Measurements from ENCODE around the gene ZNG1A.
"Not testable (repeated sequence)": the region's sequence is repeated elsewhere in the genome, so short reads cannot be mapped to it uniquely, and the experiment has no call there.

The ZNG1A gene

DNA sequence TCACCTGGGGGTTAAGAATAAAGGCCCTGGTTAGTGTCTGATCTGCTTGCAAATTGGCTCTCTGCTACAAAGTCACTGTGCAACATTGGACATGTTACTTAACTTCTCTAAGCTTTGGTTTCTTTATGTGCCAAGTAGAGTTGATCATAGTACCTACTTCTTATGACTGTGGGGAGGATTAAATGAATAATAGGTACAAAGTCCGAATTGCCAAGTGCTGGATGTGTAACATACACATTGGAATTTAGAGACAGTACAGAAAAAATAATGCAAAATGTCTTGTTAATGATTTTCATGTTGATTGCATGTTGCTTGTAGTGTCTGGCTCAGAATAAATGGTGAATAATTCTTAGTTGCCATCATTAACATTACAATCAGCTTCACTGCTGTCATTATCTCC is 38.0 kb upstream of the ZNG1A start:
- no peak overlapping the region for H3K9ac ChIP-seq
- no peak overlapping the region for H3K4me3 ChIP-seq
- H3K4me1 ChIP-seq, result peaks cover 7% of the 10 kb centered on the region
- TF ChIP-seq Cebpa-rat (IDR thresholded peaks at IDR 0.05), result no peak
- no peak overlapping the region for H3K4me2 ChIP-seq
- H3K27me3 ChIP-seq, result peaks cover 21% of the 10 kb centered on the region
- H4K20me1 ChIP-seq, result no peaks in the 10 kb centered on the region
- H3K27ac ChIP-seq, result no peak overlapping the region
- no peaks in the 10 kb centered on the region for H3K9me3 ChIP-seq
- H3K36me3 ChIP-seq, result no peaks in the 10 kb centered on the region

DNA sequence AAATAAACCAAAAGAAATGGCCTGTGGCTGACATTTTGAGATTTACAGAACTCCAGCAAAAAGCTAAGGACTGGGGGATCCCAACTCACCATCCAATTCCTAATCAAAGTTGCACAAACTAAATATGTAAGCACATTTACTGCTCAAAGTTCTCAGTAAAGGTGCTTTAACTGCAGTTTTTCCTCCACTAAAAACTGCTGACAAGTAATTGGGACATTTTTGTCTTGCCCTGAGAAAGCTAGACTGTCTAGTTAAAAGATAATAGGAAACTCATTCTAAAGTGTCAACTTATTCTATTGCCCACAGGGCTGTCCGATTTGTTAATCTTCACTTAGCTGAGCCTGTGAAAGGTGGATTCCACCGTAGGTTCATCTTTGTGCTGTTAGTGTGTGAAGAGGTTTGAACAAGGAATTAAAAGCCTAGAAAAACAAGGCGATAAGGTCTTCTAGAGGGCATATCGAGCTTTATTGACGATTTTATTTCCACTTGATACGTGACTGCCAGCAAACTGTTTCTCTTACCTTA is 36.8 kb upstream of the ZNG1A start:
- no peak for TF ChIP-seq Cebpa-rat (IDR thresholded peaks at IDR 0.05)
- Histone ChIP-seq H3K9ac (peak overlapping the region; percentile 77; the same call in 1 of the 2 replicates), H3K4me2 (peak overlapping the region; percentile 95), H4K20me1 (no peaks in the 10 kb centered on the region), H3K36me3 (no peaks in the 10 kb centered on the region), H3K4me3 (peak overlapping the region; percentile 82), H3K27me3 (peaks cover 21% of the 10 kb centered on the region), H3K27ac (no peak overlapping the region), H3K4me1 (peaks cover 7% of the 10 kb centered on the region), H3K9me3 (no peaks in the 10 kb centered on the region)

DNA sequence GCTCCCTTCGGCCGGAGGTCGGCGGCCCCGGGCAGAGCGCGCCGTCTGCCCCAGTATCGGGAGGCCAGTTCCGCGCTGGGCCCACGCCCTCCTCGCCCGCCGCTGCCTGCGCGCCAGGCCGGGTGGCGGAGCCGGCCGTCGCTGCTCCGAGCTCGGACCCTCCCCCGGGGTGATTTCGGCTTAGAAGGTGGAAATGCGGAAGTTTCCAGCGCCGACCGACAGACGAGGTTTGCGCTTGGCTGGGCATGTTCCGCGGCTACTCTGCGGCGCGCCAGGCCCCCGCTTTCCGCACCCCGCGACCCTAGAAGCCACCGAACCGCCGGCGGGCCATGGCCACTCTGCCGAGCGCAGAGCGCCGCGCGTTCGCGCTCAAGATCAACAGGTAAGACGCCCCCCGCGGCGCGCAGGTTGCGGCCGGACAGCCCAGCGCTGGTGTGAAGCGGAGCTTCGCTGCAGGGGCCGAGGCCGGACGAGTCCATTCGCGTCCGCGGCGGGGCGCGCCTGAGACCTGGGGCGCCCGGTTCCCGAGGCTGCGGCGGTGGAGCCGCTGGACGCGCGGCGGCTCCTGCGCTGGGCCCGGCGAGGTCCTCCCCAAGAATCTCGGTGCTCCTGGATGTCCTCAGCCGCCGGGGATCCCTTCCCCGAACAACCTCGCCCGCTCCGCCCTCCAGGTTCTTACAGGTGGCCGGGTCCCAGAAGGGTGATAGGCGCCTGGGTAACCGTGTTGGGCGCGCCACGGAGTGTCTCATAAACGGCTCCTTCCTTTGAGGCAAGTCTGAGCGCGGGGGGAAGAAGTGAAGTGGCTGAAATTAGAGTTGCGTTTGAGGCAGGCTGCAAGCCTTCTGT is 36.0 kb upstream of the ZNG1A start, which contains the start of gene DOCK8:
Gene DOCK8, plus strand, starts transcription at position 218 of the 846 bp plus-strand sequence. Its CDS starts 112 bp downstream, at position 330.
- H4K20me1 ChIP-seq, result no peaks in the 10 kb centered on the region
- H3K27ac ChIP-seq, result peak within 1 kb of the TSS; percentile 61
- peaks cover 7% of the 10 kb centered on the region for H3K4me1 ChIP-seq
- peaks cover 21% of the 10 kb centered on the region for H3K27me3 ChIP-seq
- no peaks in the 10 kb centered on the region for H3K36me3 ChIP-seq
- H3K4me3 ChIP-seq, result peak within 1 kb of the TSS; percentile 82
- TF ChIP-seq Cebpa-rat (IDR thresholded peaks at IDR 0.05), result no peak
- peak within 1 kb of the TSS; percentile 95 for H3K4me2 ChIP-seq
- no peaks in the 10 kb centered on the region for H3K9me3 ChIP-seq
- H3K9ac ChIP-seq, result peak within 1 kb of the TSS; percentile 77

DNA sequence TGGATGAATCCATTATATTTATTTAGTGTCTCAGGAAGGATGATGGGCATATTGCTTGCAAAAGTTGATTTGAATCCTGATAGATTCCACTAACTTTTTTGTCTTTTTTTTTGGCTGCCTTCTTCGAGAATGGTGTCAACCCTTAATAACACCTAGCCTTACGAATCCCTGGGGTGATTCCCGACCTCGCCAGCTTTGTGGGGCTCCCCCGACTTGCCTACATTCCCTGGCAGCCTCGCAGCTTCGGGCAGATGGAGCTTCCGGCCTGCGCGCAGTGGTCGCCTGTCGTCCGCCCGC is 35.4 kb upstream of the ZNG1A start:
- peaks cover 21% of the 10 kb centered on the region for H3K27me3 ChIP-seq
- no peaks in the 10 kb centered on the region for H4K20me1 ChIP-seq
- H3K9ac ChIP-seq, result peak overlapping the region; percentile 77
- H3K4me3 ChIP-seq, result peak overlapping the region; percentile 82
- no peak for TF ChIP-seq Cebpa-rat (IDR thresholded peaks at IDR 0.05)
- no peaks in the 10 kb centered on the region for H3K36me3 ChIP-seq
- H3K4me1 ChIP-seq, result peaks cover 7% of the 10 kb centered on the region
- peak overlapping the region; percentile 61 for H3K27ac ChIP-seq
- H3K4me2 ChIP-seq, result peak overlapping the region; percentile 95
- H3K9me3 ChIP-seq, result no peaks in the 10 kb centered on the region

DNA sequence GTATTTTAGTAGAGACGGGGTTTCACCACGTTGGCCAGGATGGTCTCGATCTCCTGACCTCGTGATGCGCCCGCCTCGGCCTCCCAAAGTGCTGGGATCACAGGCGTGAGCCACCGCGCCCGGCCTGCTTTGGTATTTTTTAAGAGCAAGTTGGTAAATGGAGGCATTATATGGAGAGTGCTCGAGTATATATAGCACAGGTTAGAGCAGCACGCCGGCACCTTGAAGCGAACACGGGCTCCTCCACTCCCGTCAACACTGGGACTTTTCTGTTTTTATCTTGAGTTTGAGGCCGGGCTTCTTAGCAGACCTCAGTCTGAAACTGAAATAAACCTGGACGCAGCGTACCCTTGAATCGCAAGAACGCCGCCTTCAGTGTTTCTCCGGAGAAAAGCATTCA is 35.0 kb upstream of the ZNG1A start:
- Histone ChIP-seq H3K27me3 (peaks cover 21% of the 10 kb centered on the region), H3K4me2 (peak overlapping the region; percentile 95; the same call in 1 of the 2 replicates), H3K4me3 (peak overlapping the region; percentile 82; the same call in 1 of the 2 replicates)
- H3K4me1 ChIP-seq, H3K9ac ChIP-seq, H3K9me3 ChIP-seq, H4K20me1 ChIP-seq, H3K36me3 ChIP-seq, H3K27ac ChIP-seq: not testable (repeated sequence)

DNA sequence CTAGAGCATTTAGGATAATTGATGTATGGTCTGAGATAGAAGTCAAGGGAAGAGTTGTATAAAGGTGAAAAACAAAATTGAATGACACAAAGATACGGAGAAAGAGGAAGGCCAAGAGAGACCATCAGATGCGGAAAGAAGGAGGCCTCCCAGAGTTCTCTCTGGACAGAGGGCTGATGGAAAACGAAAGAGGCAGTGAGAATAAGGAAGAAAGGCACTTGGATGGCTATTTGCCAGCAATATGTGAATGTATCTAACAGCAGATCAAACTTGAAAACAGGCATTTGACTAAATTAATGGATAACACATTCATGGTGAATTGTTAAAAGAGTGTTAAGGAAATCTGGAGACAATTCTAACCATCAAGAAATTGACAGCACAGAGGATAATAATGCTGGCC is 33.4 kb upstream of the ZNG1A start:
- no peak overlapping the region for H3K4me2 ChIP-seq
- TF ChIP-seq Cebpa-rat (IDR thresholded peaks at IDR 0.05), result no peak
- H3K36me3 ChIP-seq, result no peaks in the 10 kb centered on the region
- peaks cover 21% of the 10 kb centered on the region for H3K27me3 ChIP-seq
- no peak overlapping the region for H3K27ac ChIP-seq
- no peak overlapping the region for H3K9ac ChIP-seq
- H3K9me3 ChIP-seq, result no peaks in the 10 kb centered on the region
- no peak overlapping the region for H3K4me3 ChIP-seq
- peaks cover 7% of the 10 kb centered on the region for H3K4me1 ChIP-seq
- no peaks in the 10 kb centered on the region for H4K20me1 ChIP-seq

DNA sequence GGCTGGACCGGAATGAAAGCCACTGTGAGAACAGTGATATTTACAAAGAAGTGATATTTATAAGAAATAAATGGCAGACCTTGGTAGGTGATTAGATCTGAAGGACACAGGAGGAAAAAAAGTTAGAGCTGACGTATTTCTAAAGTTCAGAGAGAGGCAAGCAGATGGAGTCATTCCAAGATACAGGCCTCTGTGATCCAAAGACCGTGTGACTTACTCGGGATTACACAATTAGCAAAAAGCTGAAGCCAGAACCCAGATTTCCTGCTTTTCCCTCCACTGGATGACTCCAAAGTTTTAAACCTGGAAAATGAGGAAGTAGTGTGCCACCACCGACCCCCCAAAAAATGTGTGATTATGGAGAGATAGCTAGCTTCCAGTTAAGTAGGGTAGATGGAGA is 32.7 kb upstream of the ZNG1A start:
- peaks cover 7% of the 10 kb centered on the region for H3K4me1 ChIP-seq
- H3K4me2 ChIP-seq, result no peak overlapping the region
- no peaks in the 10 kb centered on the region for H3K36me3 ChIP-seq
- no peak for TF ChIP-seq Cebpa-rat (IDR thresholded peaks at IDR 0.05)
- H3K9me3 ChIP-seq, result no peaks in the 10 kb centered on the region
- H3K27ac ChIP-seq, result no peak overlapping the region
- H3K9ac ChIP-seq, result no peak overlapping the region
- peaks cover 21% of the 10 kb centered on the region for H3K27me3 ChIP-seq
- no peaks in the 10 kb centered on the region for H4K20me1 ChIP-seq
- no peak overlapping the region for H3K4me3 ChIP-seq

DNA sequence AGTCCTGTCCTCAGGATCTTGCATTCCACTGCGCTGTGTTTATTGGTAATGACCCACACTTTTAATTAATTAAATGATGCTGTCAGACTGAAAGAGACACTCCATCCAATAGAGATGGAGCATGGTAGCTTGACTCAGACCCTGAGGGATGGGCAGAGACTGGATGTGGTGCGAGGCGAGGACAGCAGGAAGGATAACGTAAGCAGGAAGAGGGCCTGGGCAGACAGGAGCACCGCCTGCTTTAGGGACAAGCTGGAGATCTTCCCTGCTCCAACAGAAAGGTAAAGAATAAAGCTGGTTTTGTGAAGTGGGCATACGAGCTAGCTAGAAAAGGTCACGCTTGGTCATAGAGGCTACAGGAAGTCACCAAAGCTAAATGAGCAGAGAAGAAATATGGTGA is 32.2 kb upstream of the ZNG1A start:
- Histone ChIP-seq H3K9ac (no peak overlapping the region), H3K36me3 (no peaks in the 10 kb centered on the region), H3K4me2 (no peak overlapping the region), H3K27me3 (peaks cover 20% of the 10 kb centered on the region), H3K27ac (no peak overlapping the region), H3K4me1 (peaks cover 7% of the 10 kb centered on the region), H3K9me3 (no peaks in the 10 kb centered on the region), H4K20me1 (no peaks in the 10 kb centered on the region), H3K4me3 (no peak overlapping the region)
- TF ChIP-seq Cebpa-rat (IDR thresholded peaks at IDR 0.05), result no peak

DNA sequence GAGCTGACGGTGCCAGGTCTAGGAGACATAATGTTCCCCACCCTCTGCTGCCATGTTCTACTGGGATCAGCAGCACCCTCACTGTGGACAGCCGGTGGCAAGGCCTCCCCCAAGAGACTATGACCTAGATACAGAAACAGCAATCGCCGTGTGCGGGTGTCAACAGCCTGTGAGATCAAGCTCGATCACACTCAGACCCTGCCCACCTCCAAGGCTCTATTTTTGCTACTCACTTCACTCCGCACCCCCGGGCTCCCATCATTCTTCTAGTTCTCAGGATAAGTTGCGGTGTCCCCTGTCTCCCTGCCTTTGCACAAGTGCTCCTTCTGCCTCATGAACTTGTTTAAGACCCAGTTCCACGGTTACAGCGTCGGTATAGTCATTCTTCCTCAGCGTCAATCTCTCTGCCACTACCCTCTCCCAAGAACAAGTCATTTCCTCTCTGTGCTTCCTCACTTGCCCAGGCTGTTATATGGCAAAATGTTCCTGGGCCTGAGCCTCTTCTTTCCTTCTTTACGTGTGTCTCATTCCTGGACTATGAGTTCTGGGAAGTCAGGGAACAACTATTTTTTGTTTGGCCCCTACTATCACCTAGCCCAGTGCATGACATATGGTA is 30.4 kb upstream of the ZNG1A start:
- Histone ChIP-seq H3K27me3 (peaks cover 2% of the 10 kb centered on the region; the same call in 1 of the 2 replicates), H4K20me1 (no peaks in the 10 kb centered on the region), H3K9me3 (no peaks in the 10 kb centered on the region), H3K4me2 (no peak overlapping the region), H3K4me1 (no peaks in the 10 kb centered on the region), H3K27ac (no peak overlapping the region), H3K4me3 (no peak overlapping the region), H3K9ac (no peak overlapping the region), H3K36me3 (no peaks in the 10 kb centered on the region)
- TF ChIP-seq Cebpa-rat (IDR thresholded peaks at IDR 0.05), result no peak

DNA sequence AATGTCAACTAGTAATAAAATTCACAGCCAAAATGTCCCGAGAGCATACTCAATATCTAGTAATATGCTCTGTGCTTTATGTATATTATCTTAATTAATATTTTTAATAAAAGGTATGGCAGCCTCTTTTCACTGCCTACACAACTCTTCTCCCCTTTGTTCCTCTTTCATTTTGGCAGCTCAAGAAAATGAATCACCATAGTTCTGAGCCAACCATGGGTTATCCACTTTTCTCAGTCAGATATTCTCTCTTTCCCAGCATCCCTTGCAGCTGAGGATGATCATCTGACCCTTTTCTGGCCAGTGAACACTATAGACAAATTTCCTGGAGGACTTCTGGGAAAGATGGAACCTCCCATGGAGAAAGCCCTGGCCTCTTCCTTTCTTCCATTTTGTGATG is 27.6 kb upstream of the ZNG1A start:
- TF ChIP-seq Cebpa-rat (IDR thresholded peaks at IDR 0.05), result no peak
- H3K9ac ChIP-seq, result no peak overlapping the region
- H3K27ac ChIP-seq, result no peak overlapping the region
- H3K27me3 ChIP-seq, result no peaks in the 10 kb centered on the region
- no peak overlapping the region for H3K4me3 ChIP-seq
- H3K4me2 ChIP-seq, result no peak overlapping the region
- H3K4me1 ChIP-seq, result no peaks in the 10 kb centered on the region
- no peaks in the 10 kb centered on the region for H3K36me3 ChIP-seq
- H4K20me1 ChIP-seq, result no peaks in the 10 kb centered on the region
- H3K9me3 ChIP-seq, result no peaks in the 10 kb centered on the region

DNA sequence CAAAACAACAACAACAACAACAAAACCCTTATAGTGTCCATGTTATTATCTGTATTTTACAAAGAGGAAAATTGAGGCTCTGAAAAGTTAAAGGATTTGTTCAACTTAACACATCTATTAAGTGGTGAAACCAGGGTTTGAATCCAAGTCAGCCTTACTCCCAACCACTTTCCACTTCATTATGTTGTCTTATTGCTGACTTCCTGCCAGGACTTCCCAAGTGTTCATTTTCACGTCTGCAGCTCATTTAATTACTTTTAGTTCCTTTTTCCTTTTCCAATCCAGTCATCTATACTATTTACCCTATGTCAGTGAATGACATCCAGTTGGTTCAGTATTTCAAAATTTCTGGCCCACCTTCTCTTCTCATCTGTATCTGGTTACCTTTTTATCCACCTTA is 20.7 kb upstream of the ZNG1A start:
- not testable (repeated sequence) for H4K20me1 ChIP-seq, H3K36me3 ChIP-seq, H3K27me3 ChIP-seq, H3K9me3 ChIP-seq, H3K9ac ChIP-seq, H3K4me2 ChIP-seq, H3K4me1 ChIP-seq, H3K4me3 ChIP-seq, H3K27ac ChIP-seq

DNA sequence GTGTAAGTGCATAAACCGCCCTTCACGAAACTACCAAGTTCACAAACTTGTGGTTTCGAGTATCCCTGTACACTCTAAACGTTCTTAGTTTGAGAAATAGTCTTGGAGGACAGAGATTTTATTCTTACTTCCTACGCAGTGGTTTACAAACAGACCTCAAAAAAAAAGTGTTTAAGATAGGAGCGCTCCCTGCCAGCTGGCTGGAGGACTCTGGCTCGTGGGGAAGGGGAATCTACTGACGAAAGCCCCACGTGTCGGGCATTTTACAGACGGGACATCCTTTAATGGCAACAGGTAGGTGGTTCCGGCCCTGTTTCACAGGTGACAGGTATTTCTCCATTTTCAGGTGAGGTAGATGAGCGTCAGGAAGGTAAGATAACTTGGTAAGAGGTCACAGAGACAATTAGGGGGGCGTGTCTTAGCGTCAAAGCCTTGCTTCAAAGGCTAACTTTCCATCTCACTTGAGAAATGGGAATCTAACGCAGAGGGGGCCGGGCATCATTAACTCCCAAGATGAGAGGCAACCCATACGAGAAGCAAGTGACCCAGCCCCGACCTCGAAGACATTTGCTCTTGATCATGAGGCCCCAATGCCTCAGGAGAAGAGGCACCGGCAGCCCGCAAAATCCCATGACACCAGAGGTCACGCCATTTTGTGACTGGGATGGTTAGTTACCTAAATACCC is 573 bp downstream of the ZNG1A start:
- not testable (repeated sequence) for H3K27me3 ChIP-seq, H3K36me3 ChIP-seq, H3K9ac ChIP-seq, H4K20me1 ChIP-seq, H3K9me3 ChIP-seq, H3K4me1 ChIP-seq, H3K27ac ChIP-seq
- H3K4me2 ChIP-seq, result peak overlapping the region; percentile 55; the same call in 1 of the 2 replicates
- peak overlapping the region; percentile 64 for H3K4me3 ChIP-seq

DNA sequence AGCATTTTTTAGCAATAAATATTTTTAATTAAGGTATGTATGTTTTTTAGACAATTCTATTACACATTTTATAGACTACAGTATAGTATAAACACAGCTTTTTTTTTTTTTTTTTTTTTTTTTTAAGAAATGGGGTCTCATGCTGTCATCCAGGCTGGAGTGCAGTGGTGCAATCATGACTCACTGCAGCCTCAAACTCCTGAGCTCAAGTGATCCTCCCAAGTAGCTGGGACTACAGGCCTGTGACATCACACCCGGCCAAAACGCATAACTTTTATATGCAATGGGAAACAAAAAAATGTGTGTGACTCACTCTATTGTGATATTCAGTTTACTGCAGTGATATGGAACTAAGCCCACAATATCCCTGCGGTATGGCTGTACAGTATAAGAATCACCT is 9.1 kb downstream of the ZNG1A start:
- not testable (repeated sequence) for H3K9me3 ChIP-seq, H3K36me3 ChIP-seq, H3K4me1 ChIP-seq, H3K27me3 ChIP-seq, H4K20me1 ChIP-seq, H3K4me3 ChIP-seq, H3K9ac ChIP-seq, H3K4me2 ChIP-seq, H3K27ac ChIP-seq
